HepG2 (cell line): ENCODE measurements around the gene PGAP3. TPM values are rescaled to one million over a fixed set of nuclear protein-coding genes. Genes with fewer than 3 reads are reported as not detected.

Experiments
- IRX3 ChIP-seq: sonication (generic); formaldehyde crosslinking; IDR thresholded peaks from 2 replicates; pipeline ENCODE4 v1.8.1; 2023; ENCODE audit warnings: mild to moderate bottlenecking, low read depth, missing genetic modification reagents, borderline replicate concordance
- KAT7 ChIP-seq: IDR thresholded peaks from 2 replicates; pipeline ENCODE4 v1.6.1; 2018; ENCODE audit warnings: borderline replicate concordance, missing compliant biosample characterization
- MEIS2 ChIP-seq: sonication (generic); formaldehyde crosslinking; IDR thresholded peaks from 2 replicates; pipeline ENCODE4 v1.9.0; 2021; ENCODE audit warnings: mild to moderate bottlenecking, missing genetic modification reagents
- PAF1 ChIP-seq: IDR thresholded peaks from 2 replicates; pipeline ENCODE4 v1.6.1; 2016; ENCODE audit warnings: missing genetic modification reagents, missing compliant biosample characterization
- RBAK ChIP-seq: sonication (generic); formaldehyde crosslinking; IDR thresholded peaks from 2 replicates; pipeline ENCODE4 v1.5.1; 2020; ENCODE audit warnings: mild to moderate bottlenecking, missing genetic modification reagents
- RNF219 ChIP-seq: sonication (generic); formaldehyde crosslinking; IDR thresholded peaks from 2 replicates; pipeline ENCODE4 v1.5.0; 2020; ENCODE audit warnings: mild to moderate bottlenecking, missing genetic modification reagents
- ZBTB38 ChIP-seq: sonication (generic); formaldehyde crosslinking; IDR thresholded peaks from 2 replicates; pipeline ENCODE4 v1.5.1; 2020; ENCODE audit warnings: mild to moderate bottlenecking, missing genetic modification reagents
- ZBTB42 ChIP-seq: sonication (generic); formaldehyde crosslinking; IDR thresholded peaks from 2 replicates; pipeline ENCODE4 v1.5.0; 2020; ENCODE audit warnings: mild to moderate bottlenecking, missing genetic modification reagents
- ZFP36 ChIP-seq: fragments of 150-350 bp; IDR thresholded peaks from 2 replicates; pipeline ENCODE4 v1.6.1; 2018; ENCODE audit warnings: borderline replicate concordance, low read length, low read depth; ENCODE audit not compliant: partially characterized antibody
- ZFP82 ChIP-seq: sonication (generic); formaldehyde crosslinking; IDR thresholded peaks from 2 replicates; pipeline ENCODE4 v1.5.1; 2020; ENCODE audit warnings: mild to moderate bottlenecking, missing genetic modification reagents, borderline replicate concordance
- ZNF234 ChIP-seq: sonication (generic); formaldehyde crosslinking; conservative IDR thresholded peaks from 2 replicates; pipeline ENCODE4 v1.5.1; 2020; ENCODE audit warnings: mild to moderate bottlenecking, missing genetic modification reagents
- ZNF256 ChIP-seq: sonication (generic); formaldehyde crosslinking; conservative IDR thresholded peaks from 2 replicates; pipeline ENCODE4 v1.4.0; 2020; ENCODE audit warnings: missing genetic modification reagents
- ZNF274 ChIP-seq: sonication (generic); formaldehyde crosslinking; IDR thresholded peaks from 2 replicates; pipeline ENCODE4 v1.5.1; 2020; ENCODE audit warnings: mild to moderate bottlenecking, missing genetic modification reagents
- ZNF280B ChIP-seq: sonication (generic); formaldehyde crosslinking; IDR thresholded peaks from 2 replicates; pipeline ENCODE4 v1.5.0; 2020; ENCODE audit warnings: missing genetic modification reagents, mild to moderate bottlenecking, borderline replicate concordance
- ZNF414 ChIP-seq: sonication (generic); formaldehyde crosslinking; IDR thresholded peaks from 2 replicates; pipeline ENCODE4 v1.5.0; 2020; ENCODE audit warnings: missing genetic modification reagents
- ZNF430 ChIP-seq: sonication (generic); formaldehyde crosslinking; IDR thresholded peaks from 2 replicates; pipeline ENCODE4 v1.9.0; 2021; ENCODE audit warnings: mild to moderate bottlenecking, missing genetic modification reagents
- ZNF562 ChIP-seq: sonication (generic); formaldehyde crosslinking; IDR thresholded peaks from 2 replicates; pipeline ENCODE4 v1.8.0; 2022; ENCODE audit warnings: missing genetic modification reagents, borderline replicate concordance
- ZNF674 ChIP-seq: sonication (generic); formaldehyde crosslinking; IDR thresholded peaks from 2 replicates; pipeline ENCODE4 v1.5.0; 2020; ENCODE audit warnings: low read depth, mild to moderate bottlenecking, missing genetic modification reagents
- ZNF747 ChIP-seq: sonication (generic); formaldehyde crosslinking; IDR thresholded peaks from 2 replicates; pipeline ENCODE4 v1.8.1; 2023; ENCODE audit warnings: missing genetic modification reagents, mild to moderate bottlenecking, borderline replicate concordance
- ZNF775 ChIP-seq: sonication (generic); formaldehyde crosslinking; IDR thresholded peaks from 2 replicates; pipeline ENCODE4 v1.4.0; 2020; ENCODE audit warnings: missing genetic modification reagents, mild to moderate bottlenecking, moderate library complexity, borderline replicate concordance
- ZNF780A ChIP-seq: sonication (generic); formaldehyde crosslinking; IDR thresholded peaks from 2 replicates; pipeline ENCODE4 v1.8.0; 2022; ENCODE audit warnings: mild to moderate bottlenecking, missing genetic modification reagents, moderate library complexity
- polyA plus RNA-seq, 8 experiments: library from polyadenylated mRNA; depleted of rRNA in 3 of 8; stranded (reverse) in 7 of 8; unstranded in 1 of 8; fragments of >200 nt; fragmentation: Illumina TruSeq in 4 of 8; extraction: Trizol in 4 of 8; gene quantifications; 2 replicates each; pipeline versions ENCODE4 v1.2.1 to v1.2.3, GENCODE V29; 2011 to 2016; ENCODE audit warnings: low read depth in 4 of 8, missing spikeins in 1 of 8, mixed read lengths in 1 of 8; ENCODE audit not compliant: insufficient read depth in 1 of 8
- total RNA-seq, 5 experiments: library from RNA; depleted of rRNA; stranded (reverse); fragments of >200 nt; fragmentation: Illumina TruSeq; extraction: Trizol; gene quantifications; 2 replicates each; pipeline ENCODE4 v1.2.3, GENCODE V29; 2016; ENCODE audit warnings: low read depth in 1 of 5
- TF ChIP-seq, protein P1 (sequence below): IDR thresholded peaks from 2 replicates; pipeline ENCODE4 v1.6.1; 2016; ENCODE audit warnings: low read depth, control low read depth

PGAP3 gene
- total and polyA plus RNA-seq, 2 of the 13 experiments (the other 11 are each of a cell fraction or from before 2014, with no cell fraction given): 11.9 to 14.6 TPM

DNA sequence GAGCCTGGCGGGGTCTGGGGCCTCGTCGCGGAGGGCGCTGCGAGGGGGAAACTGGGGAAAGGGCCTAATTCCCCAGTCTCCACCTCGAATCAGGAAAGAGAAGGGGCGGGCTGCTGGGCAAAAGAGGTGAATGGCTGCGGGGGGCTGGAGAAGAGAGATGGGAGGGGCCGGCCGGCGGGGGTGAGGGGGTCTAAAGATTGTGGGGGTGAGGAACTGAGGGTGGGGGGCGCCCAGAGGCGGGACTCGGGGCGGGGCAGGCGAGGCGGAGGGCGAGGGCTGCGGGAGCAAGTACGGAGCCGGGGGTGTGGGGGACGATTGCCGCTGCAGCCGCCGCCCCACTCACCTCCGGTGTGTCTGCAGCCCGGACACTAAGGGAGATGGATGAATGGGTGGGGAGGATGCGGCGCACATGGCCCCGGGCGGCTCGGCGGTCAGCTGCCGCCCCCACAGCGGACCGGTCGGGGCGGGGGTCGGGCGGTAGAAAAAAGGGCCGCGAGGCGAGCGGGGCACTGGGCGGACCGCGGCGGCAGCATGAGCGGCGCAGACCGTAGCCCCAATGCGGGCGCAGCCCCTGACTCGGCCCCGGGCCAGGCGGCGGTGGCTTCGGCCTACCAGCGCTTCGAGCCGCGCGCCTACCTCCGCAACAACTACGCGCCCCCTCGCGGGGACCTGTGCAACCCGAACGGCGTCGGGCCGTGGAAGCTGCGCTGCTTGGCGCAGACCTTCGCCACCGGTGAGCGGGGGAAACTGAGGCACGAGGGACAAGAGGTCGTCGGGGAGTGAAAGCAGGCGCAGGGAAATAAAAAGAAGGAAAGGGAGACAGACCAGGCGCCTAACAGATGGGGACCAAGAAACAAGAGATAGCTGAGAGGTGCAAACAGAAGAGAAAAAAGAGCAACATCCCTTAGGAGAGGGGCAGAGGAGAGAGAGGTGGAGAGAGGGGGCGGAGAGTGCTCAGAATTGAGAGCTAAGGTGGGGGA lies 19.6 kb downstream of the PGAP3 start, which contains the start of gene PNMT (continued):
- peak; percentile 82; the same call in 1 of the 2 replicates for TF ChIP-seq ZNF280B
- TF ChIP-seq ZNF747 (CRISPR knock-in tag): peak; percentile 78; the same call in 1 of the 2 replicates
- no peak for TF ChIP-seq IRX3 (CRISPR knock-in tag)
- no peak for TF ChIP-seq ZNF234
- TF ChIP-seq ZNF562 (CRISPR knock-in tag): no peak
- no peak; the same call in 1 of the 2 replicates for TF ChIP-seq ZBTB42 (CRISPR knock-in tag)
- no peak for TF ChIP-seq ZNF780A (CRISPR knock-in tag)
- TF ChIP-seq, protein P1, sequence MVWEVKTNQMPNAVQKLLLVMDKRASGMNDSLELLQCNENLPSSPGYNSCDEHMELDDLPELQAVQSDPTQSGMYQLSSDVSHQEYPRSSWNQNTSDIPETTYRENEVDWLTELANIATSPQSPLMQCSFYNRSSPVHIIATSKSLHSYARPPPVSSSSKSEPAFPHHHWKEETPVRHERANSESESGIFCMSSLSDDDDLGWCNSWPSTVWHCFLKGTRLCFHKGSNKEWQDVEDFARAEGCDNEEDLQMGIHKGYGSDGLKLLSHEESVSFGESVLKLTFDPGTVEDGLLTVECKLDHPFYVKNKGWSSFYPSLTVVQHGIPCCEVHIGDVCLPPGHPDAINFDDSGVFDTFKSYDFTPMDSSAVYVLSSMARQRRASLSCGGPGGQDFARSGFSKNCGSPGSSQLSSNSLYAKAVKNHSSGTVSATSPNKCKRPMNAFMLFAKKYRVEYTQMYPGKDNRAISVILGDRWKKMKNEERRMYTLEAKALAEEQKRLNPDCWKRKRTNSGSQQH (CRISPR knock-in tag): peak; percentile 84
- TF ChIP-seq MEIS2 (CRISPR knock-in tag): peak; percentile 79; the same call in 1 of the 2 replicates
- no peak; the same call in 1 of the 2 replicates for TF ChIP-seq ZNF775 (CRISPR knock-in tag)
- no peak for TF ChIP-seq ZFP36
- peak; percentile 97 for TF ChIP-seq ZNF274 (CRISPR knock-in tag)
- TF ChIP-seq ZNF256 (CRISPR knock-in tag): no peak
- no peak for TF ChIP-seq ZNF414
- TF ChIP-seq RBAK: no peak
- TF ChIP-seq ZNF674 (CRISPR knock-in tag): no peak
- TF ChIP-seq ZBTB38 (CRISPR knock-in tag): peak; percentile 75; the same call in 1 of the 2 replicates
- no peak for TF ChIP-seq PAF1 (CRISPR knock-in tag)
- no peak for TF ChIP-seq RNF219 (CRISPR knock-in tag)
- TF ChIP-seq ZNF430 (CRISPR knock-in tag): no peak
- TF ChIP-seq KAT7 (CRISPR knock-in tag): peak; percentile 63; the same call in 1 of the 2 replicates
- TF ChIP-seq ZFP82 (CRISPR knock-in tag): 0 out of 2 replicates have a peak, but pooled peaks have one; percentile 41
